Epidermal melanocyte (primary cell): ENCODE results near the gene AIF1.
A peak's percentile ranks its signal among the peaks of the same experiment; 100 is the strongest.

ENCODE experiments used
- DNase-seq: peaks from one replicate; pipeline ENCODE4 v3.0.0; 2011; ENCODE audit warnings: low spot score; ENCODE audit not compliant: insufficient read length

The AIF1 gene

GRCh38 chr6:31641370-31641769, 26.3 kb downstream of the AIF1 start:
- DNase-seq, result no peak

GRCh38 chr6:31642798-31643570, 27.9 kb downstream of the AIF1 start:
- DNase-seq, result no peak

GRCh38 chr6:31643818-31644454, 28.9 kb downstream of the AIF1 start:
- DNase-seq, result no peak

GRCh38 chr6:31645325-31645724, 30.3 kb downstream of the AIF1 start:
- no peak for DNase-seq

GRCh38 chr6:31651602-31652191, 36.7 kb downstream of the AIF1 start:
- peak; percentile 85 for DNase-seq

- peak; percentile 94 for DNase-seq
These were observed 38.1 kb downstream of the AIF1 start for GRCh38 chr6:31652925-31653724.

GRCh38 chr6:31654574-31655348, 39.7 kb downstream of the AIF1 start:
- DNase-seq, result no peak

GRCh38 chr6:31655349-31656237, 40.6 kb downstream of the AIF1 start, which contains the start of gene APOM:
TSS of gene APOM (plus strand) at chr6:31655894. CDS start at chr6:31655967, 73 bp downstream.
- no peak for DNase-seq

GRCh38 chr6:31657406-31658157, 42.5 kb downstream of the AIF1 start:
- no peak for DNase-seq

GRCh38 chr6:31658158-31658688, 43.2 kb downstream of the AIF1 start:
- no peak for DNase-seq

GRCh38 chr6:31658983-31659648, 44.1 kb downstream of the AIF1 start:
- DNase-seq, result no peak

- no peak for DNase-seq
These were observed 44.8 kb downstream of the AIF1 start for GRCh38 chr6:31659649-31660380.

GRCh38 chr6:31660381-31661261, 45.6 kb downstream of the AIF1 start, which contains the start of gene C6orf47:
TSS of gene C6orf47 (minus strand) at chr6:31660778. CDS start at chr6:31659947, 831 bp downstream.
- DNase-seq, result peak; percentile 88

GRCh38 chr6:31661262-31662123, 46.5 kb downstream of the AIF1 start:
- DNase-seq, result no peak

GRCh38 chr6:31662124-31662723, 47.2 kb downstream of the AIF1 start:
- DNase-seq, result no peak
